Measurements from ENCODE around the gene NUDT2.
"Not testable (repeated sequence)": the region's sequence is repeated elsewhere in the genome, so short reads cannot be mapped to it uniquely, and the experiment has no call there.

NUDT2 gene

DNA sequence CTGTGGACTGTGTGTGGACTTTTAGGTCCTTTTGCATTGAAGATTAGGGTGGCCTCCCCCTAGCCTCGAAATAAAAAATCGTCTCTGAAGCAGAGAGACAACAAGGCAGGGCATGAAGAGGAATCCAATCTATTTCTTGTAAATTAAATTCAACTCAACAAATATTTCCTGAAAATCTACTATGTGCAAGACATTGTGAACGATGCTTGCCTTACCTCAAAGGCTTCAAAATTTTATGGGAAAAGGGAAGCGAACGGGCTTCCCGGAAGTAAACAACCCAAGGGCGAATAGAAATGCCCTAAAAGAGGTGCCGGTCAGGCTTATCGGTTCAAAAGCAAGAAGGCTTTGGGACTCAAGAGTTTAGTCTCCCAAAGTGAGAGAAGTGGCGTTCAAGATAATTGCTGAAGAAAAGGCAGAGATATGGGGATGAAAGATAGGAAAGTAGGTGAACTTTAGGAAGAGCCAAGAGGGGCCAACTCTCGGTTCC lies 826 bp upstream of the NUDT2 start:
- Mint-ChIP-seq H3K27ac (peak overlapping the region; percentile 100), H3K36me3 (no peaks in the 10 kb centered on the region), H3K27me3 (no peaks in the 10 kb centered on the region), H3K4me3 (peak overlapping the region; percentile 97), H3K9me3 (no peaks in the 10 kb centered on the region), H3K4me1 (peaks cover 36% of the 10 kb centered on the region)
- ATAC-seq: no peak

DNA sequence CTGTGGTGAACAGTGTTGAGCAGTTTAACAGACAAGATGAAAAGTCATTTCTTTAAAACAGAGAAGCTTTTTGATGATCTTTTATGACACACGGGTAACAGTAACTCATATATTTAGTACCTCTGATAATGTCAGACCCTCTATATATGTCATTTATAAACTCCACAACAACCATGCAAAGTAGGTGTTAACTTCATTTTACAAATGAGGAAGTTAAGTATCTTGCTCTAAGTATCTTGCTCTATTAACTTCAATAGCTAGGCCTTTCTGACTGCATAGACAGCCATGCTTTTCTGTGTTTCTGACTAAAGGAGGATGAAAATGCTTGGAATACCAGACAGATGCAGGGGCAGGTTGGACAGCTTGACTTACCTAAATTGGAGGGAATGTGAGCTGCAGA lies 1.8 kb downstream of the NUDT2 start:
- peak overlapping the region; percentile 100 for H3K27ac Mint-ChIP-seq
- H3K36me3 Mint-ChIP-seq: peaks cover 5% of the 10 kb centered on the region
- H3K4me1 Mint-ChIP-seq: peaks cover 48% of the 10 kb centered on the region
- no peaks in the 10 kb centered on the region for H3K27me3 Mint-ChIP-seq
- H3K9me3 Mint-ChIP-seq: no peaks in the 10 kb centered on the region
- peak overlapping the region; percentile 21 for H3K4me3 Mint-ChIP-seq
- ATAC-seq: no peak

DNA sequence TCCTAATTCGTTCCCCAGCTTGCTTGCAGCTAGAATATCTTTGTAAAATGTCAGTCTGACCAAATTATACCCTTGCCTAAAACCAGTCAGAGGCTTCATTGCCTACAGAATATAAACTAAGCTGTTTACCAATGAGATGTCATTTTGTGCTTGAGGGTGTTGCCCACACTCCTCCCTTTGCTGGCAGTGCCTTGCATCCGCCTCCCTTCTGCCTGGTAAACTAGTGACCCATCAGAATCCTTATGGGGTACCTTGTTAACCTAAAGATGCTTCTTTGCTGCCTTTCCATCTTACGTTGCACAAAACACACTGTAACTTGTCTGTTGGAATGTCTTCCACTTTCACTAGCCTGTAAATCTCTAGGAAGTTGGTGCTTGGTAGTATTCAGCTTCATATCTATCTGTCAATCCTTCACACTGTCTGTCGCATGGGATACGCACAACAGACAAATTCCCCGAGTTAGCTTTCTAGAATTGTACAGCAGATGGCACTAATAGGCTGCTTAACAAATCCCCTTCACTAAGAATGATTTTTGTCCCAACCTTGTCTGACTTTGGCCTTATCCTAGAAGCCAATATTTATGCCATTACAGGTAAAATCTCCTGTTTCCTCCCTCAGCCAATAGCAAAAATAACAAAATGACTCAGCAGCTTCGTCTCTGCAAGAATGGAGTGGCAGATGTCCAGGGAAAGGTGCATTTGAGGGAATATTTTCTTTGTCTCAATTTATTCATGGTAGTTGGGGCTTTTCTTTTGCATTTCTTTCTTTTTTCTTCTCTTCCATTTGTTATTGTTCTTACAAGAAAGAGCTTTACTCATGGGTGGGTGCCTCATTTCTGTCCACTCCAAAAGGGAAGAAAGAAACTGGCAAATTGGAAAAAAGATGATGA lies 3.0 kb downstream of the NUDT2 start:
- no peaks in the 10 kb centered on the region for H3K27me3 Mint-ChIP-seq
- no peak for ATAC-seq
- peak overlapping the region; percentile 100 for H3K27ac Mint-ChIP-seq
- no peak overlapping the region for H3K4me3 Mint-ChIP-seq
- H3K4me1 Mint-ChIP-seq: peaks cover 48% of the 10 kb centered on the region
- H3K9me3 Mint-ChIP-seq: no peaks in the 10 kb centered on the region
- H3K36me3 Mint-ChIP-seq: peaks cover 5% of the 10 kb centered on the region

DNA sequence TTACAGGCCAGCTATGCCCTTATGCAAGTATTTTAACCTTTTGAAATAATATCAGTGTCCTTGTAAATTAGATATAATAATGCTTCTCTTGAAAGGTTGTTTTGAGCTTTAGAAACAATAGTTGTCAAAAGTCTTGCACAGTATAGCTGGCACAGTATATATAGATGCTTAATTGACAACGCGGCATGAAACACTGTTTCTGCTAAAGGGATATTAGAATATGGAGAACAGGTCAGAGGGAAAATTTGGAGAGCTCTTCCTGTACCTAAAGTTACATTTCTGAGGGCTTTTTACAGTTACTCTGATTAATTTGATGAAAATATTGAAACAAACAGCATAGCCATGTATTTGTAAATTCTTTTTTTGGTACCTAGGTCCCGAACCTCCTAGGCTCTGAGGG lies 4.5 kb downstream of the NUDT2 start:
- Mint-ChIP-seq H3K27ac (no peak overlapping the region), H3K27me3 (no peaks in the 10 kb centered on the region), H3K4me1 (peaks cover 39% of the 10 kb centered on the region), H3K4me3 (no peak overlapping the region), H3K36me3 (peaks cover 9% of the 10 kb centered on the region), H3K9me3 (no peaks in the 10 kb centered on the region)
- no peak for ATAC-seq

DNA sequence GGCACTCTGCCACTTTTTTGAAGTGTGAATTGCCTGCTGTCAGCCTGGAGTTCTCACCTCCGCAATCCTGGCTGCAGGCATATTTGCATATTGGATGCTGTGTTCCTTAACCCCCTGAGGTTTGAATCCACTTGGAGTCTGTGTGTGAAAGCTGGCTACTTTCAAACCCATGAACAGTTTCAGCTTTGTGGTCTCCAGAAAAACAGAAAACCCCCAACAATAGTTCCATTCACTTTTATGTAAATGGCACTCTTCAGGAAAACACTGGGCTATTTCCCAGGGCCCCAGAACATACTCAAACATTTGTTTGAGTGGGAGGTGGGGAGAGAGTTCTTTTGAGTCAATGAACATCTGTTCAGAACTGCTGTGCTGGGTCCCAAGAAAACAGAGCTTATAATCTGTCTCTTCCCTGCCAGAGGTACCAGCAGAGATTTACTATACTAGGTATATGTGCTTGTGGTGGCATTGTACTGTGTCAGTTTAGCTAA lies 5.0 kb downstream of the NUDT2 start:
- H3K9me3 Mint-ChIP-seq: no peaks in the 10 kb centered on the region
- no peaks in the 10 kb centered on the region for H3K27me3 Mint-ChIP-seq
- peaks cover 14% of the 10 kb centered on the region for H3K36me3 Mint-ChIP-seq
- H3K27ac Mint-ChIP-seq: no peak overlapping the region
- H3K4me3 Mint-ChIP-seq: no peak overlapping the region
- peaks cover 38% of the 10 kb centered on the region for H3K4me1 Mint-ChIP-seq
- no peak for ATAC-seq

DNA sequence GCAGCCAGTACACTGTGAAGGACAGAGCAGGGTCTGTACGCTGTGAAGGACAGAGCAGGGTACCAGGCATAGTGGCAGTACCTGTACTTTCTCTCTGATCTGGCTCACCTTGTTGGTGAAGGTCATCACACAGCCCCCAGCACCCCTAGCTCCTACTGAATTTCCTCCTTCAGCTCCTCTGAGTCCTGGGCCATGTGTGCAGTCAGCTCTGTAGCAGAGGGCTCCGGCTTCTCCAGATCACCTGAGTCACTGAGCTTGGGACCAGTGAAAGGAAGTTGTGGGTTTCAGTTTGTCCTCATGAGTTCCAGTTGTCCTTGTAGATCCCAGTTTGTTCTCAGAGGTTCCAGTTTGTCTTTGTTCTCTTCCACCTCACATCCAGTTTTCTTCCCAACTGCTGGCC lies 5.5 kb downstream of the NUDT2 start:
- Mint-ChIP-seq H3K27ac (no peak overlapping the region), H3K4me3 (no peak overlapping the region), H3K27me3 (no peaks in the 10 kb centered on the region), H3K9me3 (no peaks in the 10 kb centered on the region), H3K36me3 (peaks cover 18% of the 10 kb centered on the region), H3K4me1 (peaks cover 34% of the 10 kb centered on the region)
- no peak for ATAC-seq

DNA sequence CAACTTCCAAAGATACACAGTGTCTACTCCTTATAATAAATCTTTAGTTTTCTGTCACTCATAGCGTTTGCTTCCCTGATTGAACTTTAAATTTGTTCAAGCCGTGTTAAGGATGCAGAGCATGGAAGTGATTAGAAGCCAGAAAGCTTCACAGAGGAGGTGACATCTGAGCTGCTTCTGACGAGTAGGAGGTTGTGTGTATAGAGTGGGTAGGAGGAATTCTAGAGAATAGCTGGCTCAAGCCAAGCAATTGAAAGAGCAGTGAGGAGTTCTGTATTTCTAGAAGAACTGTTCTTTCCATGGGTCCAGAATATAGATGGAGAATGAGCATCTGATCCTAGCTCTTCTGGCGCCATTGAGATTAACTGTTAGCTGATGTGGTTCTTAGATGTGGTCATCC lies 6.0 kb downstream of the NUDT2 start:
- peaks cover 29% of the 10 kb centered on the region for H3K4me1 Mint-ChIP-seq
- no peaks in the 10 kb centered on the region for H3K27me3 Mint-ChIP-seq
- H3K27ac Mint-ChIP-seq: no peak overlapping the region
- H3K4me3 Mint-ChIP-seq: no peak overlapping the region
- no peak for ATAC-seq
- peaks cover 23% of the 10 kb centered on the region for H3K36me3 Mint-ChIP-seq
- H3K9me3 Mint-ChIP-seq: no peaks in the 10 kb centered on the region

DNA sequence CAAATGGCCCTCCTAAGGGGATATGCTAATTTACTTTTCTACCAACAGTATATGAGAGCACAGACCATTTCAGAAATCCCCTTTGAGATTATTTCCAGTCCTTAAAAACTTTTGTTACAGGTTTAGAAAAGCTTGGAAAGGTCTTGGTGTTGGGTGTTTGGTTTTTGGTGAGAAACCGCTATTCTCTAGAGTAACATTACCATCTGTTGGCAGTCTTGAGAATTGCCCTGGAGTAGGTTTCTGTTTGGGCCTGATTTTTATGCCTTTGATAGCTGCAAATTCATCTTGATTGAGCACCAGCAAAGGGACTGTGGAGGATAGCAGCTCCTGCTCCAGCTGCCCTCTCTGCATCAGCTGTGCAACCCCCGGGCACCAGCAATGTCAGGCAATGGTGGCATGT lies 8.0 kb downstream of the NUDT2 start:
- peaks cover 35% of the 10 kb centered on the region for H3K36me3 Mint-ChIP-seq
- no peaks in the 10 kb centered on the region for H3K27me3 Mint-ChIP-seq
- H3K4me1 Mint-ChIP-seq: peaks cover 12% of the 10 kb centered on the region
- no peak overlapping the region for H3K27ac Mint-ChIP-seq
- no peak overlapping the region for H3K4me3 Mint-ChIP-seq
- ATAC-seq: no peak
- H3K9me3 Mint-ChIP-seq: no peaks in the 10 kb centered on the region

DNA sequence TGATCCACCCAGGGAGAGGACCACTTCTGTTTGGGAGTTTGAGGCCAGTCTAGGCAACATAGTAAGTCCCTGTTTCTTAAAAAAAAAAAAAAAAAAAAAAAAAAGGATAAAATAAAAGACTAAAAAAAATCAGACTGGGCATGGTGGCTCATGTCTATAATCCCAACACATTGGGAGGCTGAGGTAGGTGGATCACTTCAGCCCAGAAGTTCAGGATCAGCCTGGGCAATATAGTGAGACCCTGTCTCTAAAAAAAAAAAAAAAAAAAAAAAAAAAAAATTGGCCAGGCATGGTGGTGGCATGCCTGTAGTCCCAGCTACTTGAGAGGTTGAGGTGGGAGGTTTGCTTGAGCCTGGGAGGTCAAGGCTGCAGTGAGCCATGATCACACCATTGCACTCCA lies 8.7 kb downstream of the NUDT2 start:
- H3K4me1 Mint-ChIP-seq: peaks cover 11% of the 10 kb centered on the region
- not testable (repeated sequence) for ATAC-seq, H3K9me3 Mint-ChIP-seq, H3K27me3 Mint-ChIP-seq, H3K27ac Mint-ChIP-seq, H3K4me3 Mint-ChIP-seq
- H3K36me3 Mint-ChIP-seq: peaks cover 39% of the 10 kb centered on the region

DNA sequence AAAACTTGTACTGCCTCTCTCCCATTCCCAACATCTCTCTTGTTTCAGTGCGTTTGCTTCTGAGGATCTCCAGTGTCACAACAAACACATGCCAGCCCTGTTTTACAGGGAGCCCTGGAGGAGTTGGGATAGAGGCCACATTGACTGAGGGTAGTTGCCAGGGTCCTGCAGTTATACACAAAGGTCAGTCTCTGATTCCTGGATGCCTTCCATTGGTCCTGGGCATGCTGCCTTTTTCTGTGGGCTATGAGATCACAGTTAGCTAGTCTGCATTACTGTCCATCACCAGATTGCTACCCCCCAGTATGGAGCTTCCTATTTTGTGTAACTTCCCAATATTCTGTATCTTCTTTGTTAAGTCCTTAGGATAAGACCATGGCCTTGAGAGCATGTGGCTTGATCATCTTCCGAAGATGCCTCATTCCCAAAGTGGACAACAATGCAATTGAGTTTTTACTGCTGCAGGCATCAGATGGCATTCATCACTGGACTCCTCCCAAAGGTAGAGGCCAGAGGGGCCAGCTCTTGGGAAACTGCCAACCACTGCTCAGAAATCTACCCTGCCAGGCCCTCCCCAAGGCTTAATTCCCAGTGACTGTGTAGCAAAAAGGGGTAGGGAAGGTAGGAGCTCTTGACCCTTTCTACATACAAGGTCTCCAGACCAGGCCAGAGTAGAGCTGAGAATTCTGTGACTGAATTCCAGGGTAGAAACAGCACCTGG lies 9.5 kb downstream of the NUDT2 start:
- peaks cover 11% of the 10 kb centered on the region for H3K4me1 Mint-ChIP-seq
- H3K9me3 Mint-ChIP-seq: no peaks in the 10 kb centered on the region
- no peak overlapping the region for H3K4me3 Mint-ChIP-seq
- no peaks in the 10 kb centered on the region for H3K27me3 Mint-ChIP-seq
- peaks cover 44% of the 10 kb centered on the region for H3K36me3 Mint-ChIP-seq
- ATAC-seq: no peak
- no peak overlapping the region for H3K27ac Mint-ChIP-seq

DNA sequence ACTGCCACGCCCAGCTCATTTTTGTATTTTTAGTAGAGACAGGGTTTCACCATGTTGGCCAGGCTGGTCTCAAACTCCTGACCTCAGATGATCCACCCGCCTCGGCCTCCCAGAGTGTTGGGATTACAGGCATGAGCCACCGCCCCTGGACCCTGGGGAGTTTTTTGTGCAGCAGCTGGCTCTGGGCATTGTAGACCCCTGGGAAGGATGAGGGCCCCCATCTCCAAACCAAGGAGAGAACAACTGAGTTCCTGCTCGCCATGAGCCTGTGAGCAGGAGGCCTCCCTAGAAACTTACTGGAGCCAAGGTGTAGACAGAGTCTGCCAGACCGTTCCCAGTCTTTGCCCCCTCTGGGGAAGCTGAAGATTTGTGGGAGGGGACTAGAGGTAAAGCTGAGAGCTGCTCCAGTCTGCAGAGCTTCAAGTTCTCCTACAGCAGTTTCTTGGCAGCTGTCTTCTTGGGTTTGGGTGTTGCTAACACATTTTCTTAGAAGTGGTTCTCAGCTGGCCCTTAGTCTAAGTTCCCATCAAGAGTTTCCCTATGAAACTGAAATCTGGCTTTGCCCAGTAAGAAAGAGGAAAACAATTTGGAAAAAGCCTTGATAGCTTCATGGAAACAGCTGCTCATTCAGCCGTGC lies 12.4 kb downstream of the NUDT2 start:
- Mint-ChIP-seq H3K4me1 (no peaks in the 10 kb centered on the region), H3K36me3 (peaks cover 39% of the 10 kb centered on the region), H3K27ac (no peak overlapping the region), H3K9me3 (no peaks in the 10 kb centered on the region), H3K4me3 (no peak overlapping the region), H3K27me3 (no peaks in the 10 kb centered on the region)
- ATAC-seq: no peak

DNA sequence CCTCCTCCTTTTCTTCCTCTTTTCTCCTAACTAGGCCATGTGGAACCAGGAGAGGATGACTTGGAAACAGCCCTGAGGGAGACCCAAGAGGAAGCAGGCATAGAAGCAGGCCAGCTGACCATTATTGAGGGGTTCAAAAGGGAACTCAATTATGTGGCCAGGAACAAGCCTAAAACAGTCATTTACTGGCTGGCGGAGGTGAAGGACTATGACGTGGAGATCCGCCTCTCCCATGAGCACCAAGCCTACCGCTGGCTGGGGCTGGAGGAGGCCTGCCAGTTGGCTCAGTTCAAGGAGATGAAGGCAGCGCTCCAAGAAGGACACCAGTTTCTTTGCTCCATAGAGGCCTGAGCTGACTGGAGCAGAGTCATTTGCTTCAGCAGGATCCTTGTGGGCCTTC lies 13.7 kb downstream of the NUDT2 start:
- ATAC-seq: no peak

DNA sequence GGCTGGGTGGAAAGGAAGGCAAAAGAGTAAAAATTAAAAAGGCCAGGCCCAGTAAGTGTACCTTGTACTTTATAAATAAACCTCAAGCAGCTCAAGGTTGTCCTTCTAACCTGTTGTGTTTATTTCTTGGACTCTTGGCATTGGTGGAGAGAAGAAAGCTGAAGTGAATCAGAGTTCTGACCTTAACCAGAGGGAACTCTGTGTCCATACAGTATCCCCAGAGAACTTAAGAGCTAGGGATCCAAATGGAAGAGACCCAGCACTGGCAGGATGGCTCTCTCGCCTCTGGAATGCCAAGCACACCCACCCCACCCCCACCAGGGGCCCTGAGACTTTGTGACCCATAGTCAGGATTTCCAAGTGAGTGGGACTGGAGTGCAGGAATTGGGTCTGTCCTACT lies 14.2 kb downstream of the NUDT2 start:
- H3K27me3 Mint-ChIP-seq: no peaks in the 10 kb centered on the region
- no peak overlapping the region for H3K27ac Mint-ChIP-seq
- no peak overlapping the region for H3K4me3 Mint-ChIP-seq
- H3K4me1 Mint-ChIP-seq: no peaks in the 10 kb centered on the region
- ATAC-seq: no peak
- H3K36me3 Mint-ChIP-seq: peaks cover 50% of the 10 kb centered on the region
- H3K9me3 Mint-ChIP-seq: no peaks in the 10 kb centered on the region

More for the DNA sequence above, 13.7 kb downstream of the NUDT2 start:
- no peak overlapping the region for H3K4me3 Mint-ChIP-seq
- no peak overlapping the region for H3K27ac Mint-ChIP-seq
- no peaks in the 10 kb centered on the region for H3K9me3 Mint-ChIP-seq
- H3K4me1 Mint-ChIP-seq: no peaks in the 10 kb centered on the region
- peaks cover 47% of the 10 kb centered on the region for H3K36me3 Mint-ChIP-seq
- no peaks in the 10 kb centered on the region for H3K27me3 Mint-ChIP-seq

DNA sequence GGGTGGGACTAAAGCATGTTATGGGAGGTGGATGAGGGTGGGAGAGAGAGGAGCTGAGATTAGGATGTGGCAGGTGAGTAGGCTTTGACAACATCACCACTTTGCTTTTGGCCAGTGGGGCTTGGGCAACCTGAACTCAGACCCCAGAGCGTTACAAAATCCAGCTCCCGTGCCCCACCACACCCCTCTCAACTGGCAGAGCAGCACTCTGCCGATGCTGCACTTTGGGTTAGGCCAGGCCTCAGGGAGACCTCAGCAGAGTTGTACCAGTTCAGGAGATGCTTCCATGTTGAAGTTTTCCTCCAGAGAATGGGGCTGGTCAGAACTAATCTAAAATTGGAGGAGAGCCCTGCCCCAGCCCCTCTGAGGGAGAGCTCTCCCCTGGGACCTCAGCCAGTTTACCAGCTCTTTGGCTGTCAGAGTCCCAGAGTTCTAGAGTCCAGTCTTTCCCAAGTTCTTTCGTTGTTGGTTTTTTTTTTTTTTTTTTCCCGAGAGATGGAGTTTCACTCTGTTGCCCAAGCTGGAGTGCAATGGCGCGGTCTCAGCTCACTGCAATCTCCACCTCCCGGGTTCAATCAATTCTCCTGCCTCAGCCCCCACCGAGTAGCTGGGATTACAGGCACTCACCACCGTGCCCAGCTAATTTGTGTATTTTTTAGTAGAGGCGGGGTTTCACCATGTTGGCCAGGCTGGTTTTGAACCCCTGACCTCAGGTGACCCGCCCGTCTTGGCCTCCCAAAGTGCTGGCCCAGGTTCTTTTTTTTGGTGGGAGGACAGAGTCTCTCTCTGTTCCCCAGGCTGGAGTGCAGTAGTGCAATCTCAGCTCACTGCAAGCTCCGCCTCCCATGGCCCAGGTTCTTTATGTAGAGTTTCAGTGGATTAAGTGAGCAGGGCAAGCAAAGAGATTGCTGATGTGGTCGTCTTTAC lies 17.8 kb downstream of the NUDT2 start:
- H3K27ac Mint-ChIP-seq: no peak overlapping the region
- H3K4me3 Mint-ChIP-seq: no peak overlapping the region
- no peak for ATAC-seq
- H3K27me3 Mint-ChIP-seq: no peaks in the 10 kb centered on the region
- H3K36me3 Mint-ChIP-seq: peaks cover 32% of the 10 kb centered on the region
- no peaks in the 10 kb centered on the region for H3K9me3 Mint-ChIP-seq
- no peaks in the 10 kb centered on the region for H3K4me1 Mint-ChIP-seq
